ENCODE data around the gene CPEB4. TPM values are rescaled to one million over a fixed set of nuclear protein-coding genes. Genes with fewer than 3 reads are reported as not detected.

The CPEB4 gene
- total and polyA plus RNA-seq, 2 of the 4 experiments (the other 2 are of a cell fraction): 7.8 to 22.6 TPM

GRCh38 chr5:173903396-173904140 is 15.4 kb downstream of the CPEB4 start:
- Histone ChIP-seq H3K9me1 (ENCODE audit: insufficient read depth, low read length) (peaks cover 3% of the 10 kb centered on the region; the same call in 1 of the 2 replicates), H3K4ac (ENCODE audit: low read depth, low read length) (no peak overlapping the region), H4K5ac (ENCODE audit: low read depth, low read length) (no peak overlapping the region), H3K4me3 (ENCODE audit: insufficient read depth, low read depth, low read length) (no peak overlapping the region), H3K56ac (ENCODE audit: extremely low read depth, insufficient read depth, low read length) (no peak overlapping the region), H2AFZ (replicated peaks; ENCODE audit: low read length, poor library complexity) (no peak overlapping the region), H3K4me1 (ENCODE audit: control insufficient read depth, insufficient read depth, low read length) (peaks cover 5% of the 10 kb centered on the region), H2BK15ac (ENCODE audit: low read depth, low read length) (no peak overlapping the region), H3K9me3 (ENCODE audit: control insufficient read depth, insufficient read depth, low read length) (no peaks in the 10 kb centered on the region), H2AK5ac (ENCODE audit: low read depth, low read length) (no peak overlapping the region), H3K36me3 (ENCODE audit: control insufficient read depth, insufficient read depth, low read length) (no peaks in the 10 kb centered on the region), H4K91ac (ENCODE audit: insufficient read depth, low read depth, low read length) (no peak overlapping the region), H3K27ac (ENCODE audit: insufficient read depth, low read length) (no peak overlapping the region), H3K18ac (ENCODE audit: low read depth, low read length) (no peak overlapping the region), H3K9ac (ENCODE audit: low read depth, low read length) (no peak overlapping the region), H2AK9ac (replicated peaks; ENCODE audit: low read depth, low read length, poor library complexity) (no peak overlapping the region), H3K23ac (ENCODE audit: low read depth, low read length) (no peak overlapping the region), H4K8ac (ENCODE audit: low read depth in 2 of 2, low read length in 2 of 2) (no peak overlapping the region), H3K27me3 (ENCODE audit: control insufficient read depth, insufficient read depth, low read length) (no peaks in the 10 kb centered on the region), H2BK5ac (ENCODE audit: low read depth, low read length, poor library complexity, severe bottlenecking) (no peak overlapping the region), H2BK20ac (ENCODE audit: low read depth, low read length) (no peak overlapping the region), H3K14ac (replicated peaks; ENCODE audit: low read depth, low read length) (no peak overlapping the region), H3K4me2 (ENCODE audit: low read depth, low read length) (no peak overlapping the region), H3K79me1 (ENCODE audit: low read depth in 1 of 2, low read length in 2 of 2) (peaks cover 11 to 42% of the 10 kb centered on the region in 2 experiments), H4K20me1 (ENCODE audit: insufficient read depth, low read length) (peaks cover 4% of the 10 kb centered on the region; the same call in 1 of the 2 replicates), H2BK120ac (ENCODE audit: low read depth, low read length) (no peak overlapping the region)
- TF ChIP-seq NFE2L2 (IDR thresholded peaks at IDR 0.05; ENCODE audit: low read depth, low read length) (no peak), BHLHE40 (IDR thresholded peaks at IDR 0.05; ENCODE audit: low read depth, low read length) (no peak)
- BruUV-seq (replicated peaks): no TSS peak
- ATAC-seq (ENCODE audit: low read depth) (no peak), DNase-seq (no peak)
- in situ Hi-C loops (cut with MboI; ENCODE audit: low sequenced_read_pairs) (no loop called here), intact Hi-C loops (cut with micrococcal nuclease) (no loop called here), dilution Hi-C loops (cut with HindIII; ENCODE audit: low sequenced_read_pairs, unreplicated experiment) (no loop called here)
- CTCF ChIA-PET: interaction anchor here (0.6 to 0.8 kb wide), 2 partner anchors 22 to 1385 kb away, joined by 3 to 4 read pairs; no protein-coding TSS in a partner anchor
- WGBS, 2 experiments (ENCODE audit: extremely low coverage in 2 of 2, insufficient read length in 1 of 2): 72% methylated on average over 3 of the region's 5 CpGs; no CpG with 5 or more reads in 1 of the 2 experiments
- POLR2A ChIA-PET (ENCODE audit: unreplicated experiment): interaction anchor here (0.6 kb wide), 1 partner anchor 90 kb away, joined by 7 read pairs; no protein-coding TSS in a partner anchor

All from IMR-90 (cell line).